Common myeloid progenitor, CD34-positive (primary cell): Measurements from ENCODE around the gene DNTTIP2.
"Not testable (repeated sequence)": the region's sequence is repeated elsewhere in the genome, so short reads cannot be mapped to it uniquely, and the experiment has no call there.

Experiments used
- CTCF ChIA-PET: fragments of 350-600 bp; sonication (Branson Sonifier 250); formaldehyde crosslinking; loops from one replicate; lab custom pipeline; 2021; ENCODE audit warnings: antibody characterized with exemption; lab: Charles Lee
- POLR2A ChIA-PET: fragments of 350-600 bp; sonication (Branson Sonifier 250); formaldehyde crosslinking; loops from one replicate; lab custom pipeline; 2021; ENCODE audit warnings: antibody characterized with exemption; lab: Charles Lee
- DNase-seq, 3 donors: peaks; one replicate each; pipeline versions ENCODE4 v3.0.0 to v3.0.0-alpha.2; 2013
- H3K27ac ChIP-seq, 2 experiments: 1 replicate in 1 of 2; 2 replicates in 1 of 2; pipeline ENCODE4 v1.7.0; 2013; ENCODE audit warnings: inconsistent platforms in 2 of 2, low read length in 2 of 2, mild to moderate bottlenecking in 2 of 2, low read depth in 1 of 2, moderate library complexity in 1 of 2; ENCODE audit not compliant: severe bottlenecking in 2 of 2, insufficient read depth in 1 of 2, poor library complexity in 1 of 2
- H3K27me3 ChIP-seq, 5 experiments: replicated peaks in 2 of 5; 1 replicate in 3 of 5; 2 replicates in 2 of 5; pipeline versions ENCODE4 v1.6.1 to v1.7.0; 2013; ENCODE audit warnings: low read length in 4 of 5, mild to moderate bottlenecking in 2 of 5, moderate library complexity in 2 of 5, inconsistent platforms in 1 of 5; ENCODE audit not compliant: insufficient read depth in 5 of 5, control insufficient read depth in 4 of 5
- H3K36me3 ChIP-seq, 4 experiments: 1 replicate in 2 of 4; 2 replicates in 2 of 4; pipeline versions ENCODE4 v1.6.1 to v1.7.0; 2013; ENCODE audit warnings: low read length in 3 of 4, control low read depth in 1 of 4, mild to moderate bottlenecking in 1 of 4; ENCODE audit not compliant: control insufficient read depth in 4 of 4, insufficient read depth in 4 of 4
- H3K4me1 ChIP-seq, 4 experiments: 1 replicate in 3 of 4; 2 replicates in 1 of 4; pipeline versions ENCODE4 v1.6.1 to v1.7.1; 2013; ENCODE audit warnings: low read length in 3 of 4, mild to moderate bottlenecking in 3 of 4, control low read depth in 1 of 4, inconsistent platforms in 1 of 4, moderate library complexity in 1 of 4; ENCODE audit not compliant: control insufficient read depth in 4 of 4, insufficient read depth in 4 of 4; ENCODE audit errors: control extremely low read depth in 1 of 4
- H3K4me3 ChIP-seq, 7 experiments: 1 replicate in 4 of 7; 2 replicates in 3 of 7; pipeline versions ENCODE4 v1.5.1 to v1.7.0; 2013; ENCODE audit warnings: mild to moderate bottlenecking in 7 of 7, low read length in 6 of 7, moderate library complexity in 6 of 7, inconsistent platforms in 2 of 7, low read depth in 2 of 7, control low read depth in 1 of 7; ENCODE audit not compliant: insufficient read depth in 4 of 7, control insufficient read depth in 1 of 7; ENCODE audit errors: extremely low read depth in 1 of 7
- H3K9me3 ChIP-seq, 5 experiments: 1 replicate in 4 of 5; 2 replicates in 1 of 5; pipeline versions ENCODE4 v1.6.1 to v1.7.1; 2013; ENCODE audit warnings: low read length in 4 of 5, mild to moderate bottlenecking in 2 of 5, inconsistent platforms in 1 of 5, low read depth in 1 of 5, moderate library complexity in 1 of 5; ENCODE audit not compliant: control insufficient read depth in 4 of 5, insufficient read depth in 2 of 5; ENCODE audit errors: control extremely low read depth in 1 of 5
- WGBS: methylation state at CpG from one replicate; pipeline ENCODE4 v1.1.5; 2013; ENCODE audit not compliant: insufficient coverage; 5-methylcytosine and 5-hydroxymethylcytosine counted together

The DNTTIP2 gene

DNA sequence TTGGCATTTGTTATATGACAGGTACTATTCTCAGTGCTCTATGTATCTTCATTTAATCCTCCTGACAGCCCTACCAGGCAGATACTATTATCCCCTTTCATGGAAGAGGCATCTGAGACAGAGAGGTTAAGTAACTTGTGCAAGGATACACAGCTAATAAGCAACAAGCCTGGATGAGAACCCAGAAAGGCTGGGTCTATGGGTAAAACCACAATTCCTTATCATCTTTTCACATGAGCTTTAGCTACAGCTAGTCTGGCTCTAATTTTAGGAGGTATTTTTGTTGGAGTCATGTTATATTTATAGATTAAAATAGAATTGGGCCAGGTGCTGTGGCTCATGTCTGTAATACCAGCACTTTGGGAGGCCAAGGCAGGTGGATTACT, 27.7 kb downstream of the DNTTIP2 start:
- Histone ChIP-seq H3K4me3 (no peak overlapping the region), H3K27ac (no peak overlapping the region), H3K9me3 (peaks cover 0 to 2% (median 0%) of the 10 kb centered on the region in 5 experiments), H3K36me3 (no peaks in the 10 kb centered on the region), H3K4me1 (peaks cover 2 to 14% (median 4%) of the 10 kb centered on the region in 4 experiments), H3K27me3 (no peaks in the 10 kb centered on the region)
- peak in 2 of 3 donors; percentile 26 to 46 for DNase-seq
- ChIA-PET CTCF (interaction anchor here (1.1 to 2.3 kb wide), 6 partner anchors 12 to 407 kb away, joined by 3 to 8 read pairs (median 4); no protein-coding TSS in a partner anchor), POLR2A (no interaction called here)

DNA sequence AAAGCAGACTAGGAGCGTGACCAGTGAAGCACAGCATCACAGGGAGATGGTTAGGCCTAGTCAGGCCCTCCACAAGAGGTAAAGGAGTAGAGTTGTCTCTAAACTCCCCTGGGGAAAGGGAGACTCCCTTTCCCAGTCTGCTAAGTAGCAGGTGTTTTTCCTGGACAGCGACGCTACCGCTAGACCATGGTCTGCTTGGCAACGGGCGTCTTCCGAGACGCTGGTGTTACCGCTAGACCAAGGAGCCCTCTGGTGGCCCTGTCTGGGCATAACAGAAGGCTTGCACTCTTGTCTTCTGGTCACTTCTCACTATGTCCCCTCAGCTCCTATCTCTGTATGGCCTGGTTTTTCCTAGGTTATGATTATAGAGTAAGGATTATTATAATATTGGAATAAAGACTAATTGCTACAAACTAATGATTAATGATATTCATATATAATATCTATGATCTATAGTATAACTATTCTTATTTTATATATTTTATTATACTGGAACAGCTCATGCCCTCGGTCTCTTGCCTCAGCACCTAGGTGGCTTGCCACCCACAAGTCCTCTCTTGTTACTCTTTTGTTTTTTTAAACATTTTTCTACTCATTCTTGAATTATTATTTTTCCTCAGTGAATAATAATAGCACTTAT, 28.2 kb downstream of the DNTTIP2 start:
- H3K36me3 ChIP-seq, H3K9me3 ChIP-seq, H3K27ac ChIP-seq, H3K4me3 ChIP-seq, POLR2A ChIA-PET, H3K27me3 ChIP-seq: not testable (repeated sequence)
- CTCF ChIA-PET: interaction anchor here (1.4 to 2.3 kb wide), 6 partner anchors 12 to 230 kb away, joined by 3 to 8 read pairs (median 4); no protein-coding TSS in a partner anchor
- H3K4me1 ChIP-seq: peaks cover 4 to 18% (median 7%) of the 10 kb centered on the region in 4 experiments
- DNase-seq: peak; percentile 50 to 68 (median 66)
- 100% methylated on average over 1 of the region's 10 CpGs for WGBS

GRCh38 chr1:93848350-93848883, 30.6 kb downstream of the DNTTIP2 start:
- Histone ChIP-seq H3K36me3 (no peaks in the 10 kb centered on the region), H3K27ac (peak overlapping the region; percentile 54 to 83), H3K4me1 (peaks cover 8 to 36% (median 23%) of the 10 kb centered on the region in 4 experiments), H3K27me3 (no peaks in the 10 kb centered on the region), H3K9me3 (peaks cover 0 to 2% (median 0%) of the 10 kb centered on the region in 5 experiments), H3K4me3 (peak overlapping the region in 6 of 7 experiments; percentile 84 to 98 (median 89))
- ChIA-PET CTCF (interaction anchor here (1.3 to 2.5 kb wide), 4 partner anchors 17 to 219 kb away, joined by 4 to 9 read pairs (median 7); no protein-coding TSS in a partner anchor), POLR2A (interaction anchor here (1.7 kb wide), 1 partner anchor 31 kb away, joined by 3 read pairs; no protein-coding TSS in a partner anchor)
- no peak for DNase-seq
- WGBS: no CpG with 5 or more reads among the region's 4 CpGs

DNA sequence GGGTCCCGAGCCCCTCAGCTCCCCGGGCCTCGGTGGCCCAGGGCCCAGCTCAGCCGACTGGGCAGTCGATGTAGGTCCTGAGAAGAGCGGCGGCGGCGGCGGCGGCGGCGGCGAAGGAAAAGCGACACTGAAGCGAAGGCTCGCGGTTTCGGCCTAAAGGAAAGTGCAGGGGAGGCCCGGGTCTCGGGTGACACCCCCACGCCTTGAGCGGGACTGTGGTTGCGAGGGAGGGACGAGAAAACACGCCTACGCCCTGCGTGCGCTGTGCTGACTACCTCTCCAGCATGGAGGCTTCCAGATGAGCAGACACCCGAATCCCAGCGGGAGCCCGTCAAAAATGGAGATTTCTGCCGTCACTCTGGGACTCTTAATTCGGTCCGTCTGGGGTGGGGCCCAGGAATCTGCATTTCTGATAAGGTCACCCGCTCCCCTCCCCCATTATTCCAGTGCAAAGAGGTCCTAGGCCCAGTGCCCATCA, 31.2 kb downstream of the DNTTIP2 start:
- ChIA-PET CTCF (interaction anchor here (0.7 to 2.5 kb wide), 4 partner anchors 18 to 219 kb away, joined by 3 to 9 read pairs (median 6); no protein-coding TSS in a partner anchor), POLR2A (interaction anchor here (0.6 to 1.7 kb wide), 4 partner anchors 30 to 769 kb away, joined by 3 read pairs; partner anchors contain the start of gene MTF2)
- peak; percentile 77 to 86 (median 82) for DNase-seq
- peak overlapping the region; percentile 84 to 98 (median 87) for H3K4me3 ChIP-seq
- peaks cover 8 to 36% (median 24%) of the 10 kb centered on the region in 4 experiments for H3K4me1 ChIP-seq
- peak overlapping the region; percentile 54 to 83 for H3K27ac ChIP-seq
- H3K9me3 ChIP-seq: peaks cover 0 to 2% (median 0%) of the 10 kb centered on the region in 5 experiments
- H3K27me3 ChIP-seq: no peaks in the 10 kb centered on the region
- no peaks in the 10 kb centered on the region for H3K36me3 ChIP-seq
- WGBS: 0% methylated on average over 31 of the region's 36 CpGs

DNA sequence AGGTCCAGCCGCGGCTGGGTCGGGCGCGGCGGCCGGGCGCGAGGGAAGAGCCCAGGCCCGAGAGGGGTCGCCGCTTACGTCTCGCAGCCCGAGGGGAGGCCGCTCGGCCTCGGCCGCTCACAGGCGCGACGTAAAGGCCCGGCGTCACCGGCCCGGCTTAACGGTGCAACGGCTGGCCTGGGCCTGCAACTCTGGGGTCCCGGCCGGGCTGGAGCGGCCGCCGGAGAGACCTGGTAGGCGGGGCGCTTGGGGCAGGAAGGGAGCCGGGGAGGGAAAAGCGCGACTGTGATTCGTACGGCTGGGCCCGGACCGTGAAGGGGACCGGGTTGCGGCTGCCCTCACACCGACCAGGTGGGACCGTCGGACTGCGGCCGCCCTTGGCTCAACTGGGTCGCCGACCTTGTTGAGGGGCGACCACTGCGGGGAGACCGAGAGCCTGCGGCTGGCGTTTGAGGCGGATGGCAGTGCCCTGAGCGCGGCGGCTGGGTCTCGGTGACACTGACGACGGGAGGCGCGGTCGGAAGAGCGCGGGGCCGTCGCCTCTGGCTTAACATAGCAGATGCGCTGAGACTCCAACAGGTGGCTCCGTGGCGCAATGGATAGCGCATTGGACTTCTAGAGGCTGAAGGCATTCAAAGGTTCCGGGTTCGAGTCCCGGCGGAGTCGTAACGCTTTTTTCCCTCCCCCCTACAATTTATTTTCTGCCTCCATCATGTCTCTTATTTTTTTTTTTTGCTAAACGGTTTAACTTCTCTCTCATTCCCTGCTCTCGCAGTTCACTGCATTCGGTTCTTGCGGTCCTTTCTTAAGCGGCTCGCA, 31.8 kb downstream of the DNTTIP2 start:
- WGBS: under 1% methylated on average over 71 of the region's 86 CpGs
- Histone ChIP-seq H3K9me3 (peaks cover 0 to 2% (median 0%) of the 10 kb centered on the region in 5 experiments), H3K4me1 (peaks cover 8 to 36% (median 24%) of the 10 kb centered on the region in 4 experiments), H3K27me3 (no peaks in the 10 kb centered on the region), H3K4me3 (peak overlapping the region; percentile 84 to 98 (median 87)), H3K27ac (peak overlapping the region; percentile 54 to 83), H3K36me3 (no peaks in the 10 kb centered on the region)
- ChIA-PET CTCF (interaction anchor here (0.7 to 8.5 kb wide), 5 partner anchors 31 to 216 kb away, joined by 3 to 197 read pairs (median 9); no protein-coding TSS in a partner anchor), POLR2A (interaction anchor here (0.6 to 1.7 kb wide), 4 partner anchors 30 to 768 kb away, joined by 3 read pairs; partner anchors contain the start of gene MTF2)
- DNase-seq: peak; percentile 92 to 97 (median 96)

DNA sequence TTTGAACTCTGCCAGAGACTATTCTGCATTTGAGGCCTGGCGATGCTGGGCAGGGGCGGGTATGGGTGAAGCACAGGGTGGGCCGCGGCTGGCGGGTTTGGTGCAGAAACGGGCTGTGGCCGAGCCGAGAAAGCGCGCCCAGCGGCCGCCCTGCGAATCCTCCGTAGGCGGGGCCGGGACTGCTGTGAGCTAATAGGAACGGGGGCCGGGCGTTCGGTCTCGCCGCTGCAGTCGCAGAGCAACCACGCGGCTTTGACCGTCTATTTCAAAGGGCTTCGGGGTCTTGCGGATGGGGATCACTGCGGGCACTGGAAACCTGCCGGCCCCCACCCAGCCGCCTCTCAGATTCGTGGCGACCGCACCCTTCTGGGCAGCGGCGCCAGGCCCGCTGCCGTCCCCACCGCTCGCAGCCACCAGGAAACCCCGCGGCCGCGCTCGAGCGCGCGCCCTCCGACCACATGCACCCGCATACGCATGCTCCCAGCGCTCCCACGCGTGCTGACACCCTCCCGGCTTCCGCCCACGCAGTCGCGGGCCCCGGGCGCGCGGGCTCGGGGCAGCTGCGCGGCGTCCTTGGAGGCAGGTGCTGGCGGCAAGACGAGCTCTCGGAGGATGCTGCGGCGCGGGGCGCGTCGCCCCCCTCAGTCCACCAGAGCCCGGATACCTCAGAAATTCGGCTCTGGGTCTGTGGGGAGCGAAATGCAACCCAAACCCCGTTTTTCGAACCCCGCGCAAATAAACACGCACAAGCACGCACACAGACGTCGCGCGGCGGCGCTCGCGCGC, 32.6 kb downstream of the DNTTIP2 start:
- Histone ChIP-seq H3K27me3 (no peaks in the 10 kb centered on the region), H3K4me3 (peak overlapping the region; percentile 84 to 98 (median 87)), H3K4me1 (peaks cover 8 to 36% (median 24%) of the 10 kb centered on the region in 4 experiments), H3K36me3 (no peaks in the 10 kb centered on the region), H3K27ac (peak overlapping the region; percentile 50 to 83), H3K9me3 (peaks cover 0 to 2% (median 0%) of the 10 kb centered on the region in 5 experiments)
- 0% methylated on average over 75 of the region's 94 CpGs for WGBS
- CTCF ChIA-PET: interaction anchor here (0.8 to 8.5 kb wide), 10 partner anchors 28 to 543 kb away, joined by 3 to 197 read pairs (median 4); partner anchors contain the start of genes BCAR3 and FNBP1L
- peak; percentile 80 to 90 (median 85) for DNase-seq
- POLR2A ChIA-PET: interaction anchor here (0.8 to 1.7 kb wide), 2 partner anchors 29 to 31 kb away, joined by 3 read pairs; no protein-coding TSS in a partner anchor
